Hippocampal formation (tissue), 2 donors: Measurements from ENCODE around the gene FCGBP.

Source experiments
- DNase-seq, 2 donors: peaks; one replicate each; lab custom pipeline; 2025; lab: John Stamatoyannopoulos, UW

Gene FCGBP

DNA sequence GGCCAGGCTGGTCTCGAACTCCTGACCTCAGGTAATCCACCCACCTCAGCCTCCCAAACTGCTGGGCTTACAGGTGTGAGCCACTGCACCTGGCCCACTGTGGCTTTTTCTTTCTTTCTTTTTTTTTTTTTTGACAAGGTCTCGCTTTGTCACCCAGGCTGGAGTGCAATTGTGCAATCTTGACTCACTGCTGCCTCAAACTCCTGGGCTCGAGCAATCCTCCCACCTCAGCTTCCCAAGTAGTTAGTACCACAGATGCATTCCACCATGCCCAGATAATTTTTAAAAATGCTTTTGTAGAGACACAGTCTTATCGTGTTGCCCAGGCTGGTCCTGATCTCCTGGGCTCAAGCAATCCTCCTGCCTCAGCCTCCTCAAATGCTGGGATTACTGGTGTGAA is 12.1 kb upstream of the FCGBP start:
- DNase-seq: no peak

DNA sequence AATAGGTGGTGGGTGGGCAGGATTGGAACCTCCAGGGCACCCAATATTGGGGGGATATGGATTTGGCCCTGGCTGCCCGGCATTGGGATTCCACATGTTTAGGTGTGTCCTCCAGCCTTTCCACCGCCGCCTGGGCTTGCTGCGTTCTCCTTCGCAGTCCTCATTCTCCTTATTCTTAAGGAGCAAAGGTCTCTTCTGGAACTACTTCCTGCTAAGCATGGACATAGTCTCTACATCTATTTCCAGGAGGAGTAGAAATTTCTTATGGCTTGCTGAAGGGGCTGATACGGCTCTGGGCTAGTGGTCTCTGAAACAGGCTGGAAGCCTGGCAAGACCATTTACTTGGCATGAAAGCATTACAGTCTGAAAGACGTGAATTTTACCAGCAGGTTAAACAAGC is 9.2 kb upstream of the FCGBP start:
- no peak for DNase-seq

DNA sequence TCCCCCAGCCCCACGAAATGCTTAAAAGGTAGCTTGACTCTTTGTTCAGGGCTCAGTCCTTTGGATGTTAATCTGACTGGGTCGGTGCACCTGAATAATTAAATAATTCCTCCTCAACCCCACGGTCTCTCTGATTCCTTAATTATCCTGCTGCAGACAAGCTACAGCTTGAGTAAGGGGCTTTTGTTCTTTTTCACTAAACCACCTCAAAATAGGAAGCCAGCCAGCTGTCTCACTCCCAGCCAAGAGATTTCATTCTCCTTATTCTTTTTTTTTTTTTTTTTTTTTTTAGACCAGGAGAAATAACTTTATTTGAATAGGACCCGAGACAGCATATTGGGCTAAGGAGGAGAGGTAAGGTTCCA is 7.9 kb upstream of the FCGBP start:
- no peak for DNase-seq

DNA sequence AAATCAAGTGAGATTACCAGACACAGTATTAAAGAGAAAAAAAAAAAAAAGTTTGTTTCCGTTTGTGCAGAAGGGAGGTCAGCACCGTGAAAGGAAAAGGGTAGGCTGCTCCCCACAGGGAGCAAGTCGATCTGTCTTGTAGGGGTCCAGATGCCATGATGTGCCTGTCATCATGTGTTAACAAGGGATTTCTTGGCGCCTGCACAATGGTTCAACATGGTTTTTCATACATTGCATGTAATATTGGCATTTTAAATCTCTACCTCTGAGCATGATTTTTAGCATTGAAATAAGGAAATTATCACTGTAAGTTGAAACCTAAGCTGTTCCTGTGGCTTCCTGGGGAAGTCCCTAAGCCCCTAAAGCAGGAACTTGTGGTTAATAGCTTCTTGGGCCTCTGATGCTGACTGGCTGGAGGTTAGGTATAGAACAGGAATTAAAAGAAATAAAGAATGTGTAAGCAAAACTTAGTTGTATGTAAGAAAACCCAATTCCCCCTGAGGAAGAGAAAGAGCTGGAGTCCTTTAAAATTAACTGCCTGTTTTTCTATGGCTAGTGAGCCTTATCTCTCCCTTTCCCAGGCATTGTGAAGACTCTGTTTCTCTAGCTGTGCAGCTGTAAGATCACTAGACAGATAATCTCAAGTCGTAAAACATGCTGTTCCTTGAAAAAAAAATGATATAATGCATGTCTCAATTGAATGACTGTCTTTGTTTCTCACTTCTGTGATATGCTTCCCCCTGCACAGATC is 7.4 kb upstream of the FCGBP start:
- peak in 1 of 2 donors; percentile 31 for DNase-seq

DNA sequence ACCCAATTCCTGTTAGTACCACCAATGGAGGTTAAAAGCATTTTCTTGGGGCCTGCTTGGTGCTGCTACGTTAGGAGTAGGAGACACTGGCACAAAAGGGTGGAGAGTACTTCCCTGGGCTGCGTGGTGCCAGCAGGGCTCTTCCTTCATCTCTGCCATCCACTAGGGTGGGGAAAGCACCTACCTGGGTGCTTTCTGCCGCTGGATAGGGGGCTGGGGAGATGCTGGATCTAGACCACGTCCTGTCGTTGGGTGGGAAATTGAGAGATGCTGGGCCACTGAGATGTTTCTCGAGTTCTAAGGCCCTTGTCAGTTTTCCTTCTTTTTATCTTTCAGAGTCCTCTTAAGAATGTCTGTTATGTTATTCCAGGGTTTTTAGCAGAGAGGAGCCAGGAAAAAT is 6.7 kb upstream of the FCGBP start:
- no peak for DNase-seq

DNA sequence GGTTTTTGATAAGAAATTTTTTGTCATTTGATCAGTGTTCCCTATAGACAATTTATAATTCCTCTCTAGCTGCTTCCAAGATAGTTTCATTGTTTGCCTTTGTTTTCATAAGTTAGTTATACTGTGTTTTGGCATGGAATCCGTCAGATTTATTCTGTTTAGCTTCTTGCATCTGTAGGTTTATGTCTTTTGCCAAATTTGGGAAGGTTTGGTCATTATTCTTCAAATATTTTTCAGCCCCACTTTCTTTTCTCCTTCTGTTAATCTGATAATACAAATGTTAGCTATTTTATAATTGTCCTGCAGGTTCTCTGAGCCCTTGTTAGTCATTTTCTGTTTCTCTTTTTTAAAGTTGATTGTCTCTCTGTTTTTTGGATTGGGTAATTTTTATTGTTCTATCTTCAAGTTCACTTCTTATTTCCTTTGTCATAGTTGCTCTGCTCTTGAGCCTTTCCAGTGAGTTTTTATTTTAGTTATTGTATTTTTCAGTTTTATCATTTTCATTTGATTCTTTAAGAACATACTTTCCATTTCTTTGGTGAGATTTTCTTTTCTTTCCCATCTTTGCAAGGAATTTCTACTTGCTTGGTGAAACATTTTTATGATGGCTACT is 5.9 kb upstream of the FCGBP start:
- DNase-seq: no peak

DNA sequence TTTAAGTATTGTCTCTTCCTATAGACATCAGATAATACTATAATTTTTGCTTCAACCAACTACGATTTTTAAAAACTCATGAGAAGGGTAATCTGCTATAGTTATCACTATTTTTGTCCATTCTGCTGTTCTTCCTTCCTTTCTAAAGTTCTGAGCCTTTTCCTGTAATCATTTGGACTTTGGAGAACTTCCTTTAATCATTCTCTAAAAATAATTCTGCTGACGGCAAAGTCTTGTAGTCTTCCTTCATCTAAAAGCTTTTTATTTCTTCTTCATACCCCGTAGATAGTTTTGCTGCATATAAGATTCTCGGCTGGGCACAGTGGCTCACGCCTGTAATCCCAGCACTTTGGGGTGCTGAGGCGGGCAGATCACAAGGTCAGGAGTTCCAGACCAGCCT is 5.1 kb upstream of the FCGBP start:
- DNase-seq: peak in 1 of 2 donors; percentile 18

DNA sequence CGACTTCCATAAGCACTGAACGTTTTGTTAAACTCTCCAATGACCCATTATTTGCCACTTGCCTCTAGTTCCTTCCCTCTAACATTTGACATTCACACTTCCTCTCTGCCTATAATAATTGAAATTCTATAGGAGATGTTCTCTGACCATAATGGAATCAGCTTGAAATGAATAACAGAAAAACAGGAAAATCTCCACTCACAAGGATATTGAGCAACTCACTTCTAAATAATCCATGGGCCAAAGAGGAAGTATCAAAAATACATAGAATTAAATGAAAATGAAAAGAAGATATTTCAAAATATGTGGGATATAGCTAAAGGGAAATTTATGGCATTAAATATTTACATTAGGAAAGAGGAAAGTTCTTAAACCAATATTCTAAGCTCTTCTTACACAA is 3.4 kb upstream of the FCGBP start:
- DNase-seq: no peak

DNA sequence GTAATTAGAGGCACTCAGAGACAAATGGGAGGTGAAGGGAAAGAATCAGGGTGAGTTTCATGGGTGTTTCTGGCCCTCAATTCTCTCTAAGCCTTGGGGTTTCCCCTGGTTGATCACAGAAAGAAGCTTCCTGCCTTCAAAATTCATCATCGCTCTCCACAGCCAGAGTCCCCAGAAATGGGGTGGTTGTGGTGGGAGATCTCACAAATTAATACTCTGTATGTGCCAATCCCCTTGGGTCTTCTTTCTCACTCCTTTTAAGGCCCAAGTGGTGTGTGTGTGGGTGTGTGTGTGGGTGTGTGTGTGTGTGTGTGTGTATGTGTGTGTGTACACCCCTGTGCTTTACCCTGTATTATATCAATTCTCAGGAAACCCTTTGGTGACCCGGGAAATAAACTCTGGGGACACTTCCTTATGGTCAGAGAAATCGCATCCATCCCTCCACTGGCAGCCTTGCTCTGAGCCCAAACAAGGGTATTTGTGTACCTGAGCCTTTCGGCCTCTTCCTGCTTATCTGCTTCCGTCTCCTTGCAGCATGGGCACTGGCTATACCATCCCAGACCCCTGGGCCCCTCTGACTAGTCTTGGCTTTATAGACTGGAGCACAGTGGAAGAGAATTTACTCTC is 2.8 kb upstream of the FCGBP start:
- no peak for DNase-seq

DNA sequence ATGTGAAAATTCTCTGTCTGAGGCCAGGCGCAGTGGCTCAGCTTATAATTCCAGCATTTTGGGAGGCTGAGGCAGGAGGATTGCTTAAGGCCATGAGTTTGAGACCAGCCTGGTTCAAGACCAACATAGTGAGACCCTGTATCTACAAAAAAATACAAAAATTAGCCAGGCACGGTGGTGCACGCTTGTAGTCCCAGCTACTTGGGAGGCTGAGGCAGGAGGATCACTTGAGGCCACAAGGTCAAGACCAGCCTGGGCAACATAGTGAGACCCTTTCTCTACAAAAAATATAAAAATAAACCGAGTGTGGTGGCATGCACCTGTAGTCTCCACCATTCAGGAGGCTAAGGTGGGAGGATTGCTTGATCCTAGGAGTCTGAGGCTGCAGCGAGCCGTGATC is 2.2 kb upstream of the FCGBP start:
- DNase-seq: no peak

DNA sequence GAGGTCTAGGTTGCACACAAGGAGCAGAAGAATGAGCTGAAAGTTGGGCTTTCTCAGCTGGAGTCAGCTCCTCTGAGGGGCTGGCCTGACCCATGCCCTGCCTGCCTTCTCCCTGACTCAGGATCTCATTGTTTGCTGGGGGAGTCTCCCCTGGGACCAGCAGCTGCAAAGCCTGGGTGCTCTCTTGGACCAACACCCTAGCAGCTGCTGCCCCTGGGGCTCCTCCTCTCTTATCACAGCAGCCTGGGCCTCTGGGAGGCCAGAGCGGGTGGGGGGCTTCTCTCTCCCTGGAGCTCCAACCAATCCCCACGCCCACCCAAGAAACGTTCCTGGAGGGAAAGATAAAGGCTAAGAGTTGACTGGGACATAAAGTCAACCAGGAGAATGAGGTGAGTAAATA is 1.6 kb upstream of the FCGBP start:
- no peak for DNase-seq

DNA sequence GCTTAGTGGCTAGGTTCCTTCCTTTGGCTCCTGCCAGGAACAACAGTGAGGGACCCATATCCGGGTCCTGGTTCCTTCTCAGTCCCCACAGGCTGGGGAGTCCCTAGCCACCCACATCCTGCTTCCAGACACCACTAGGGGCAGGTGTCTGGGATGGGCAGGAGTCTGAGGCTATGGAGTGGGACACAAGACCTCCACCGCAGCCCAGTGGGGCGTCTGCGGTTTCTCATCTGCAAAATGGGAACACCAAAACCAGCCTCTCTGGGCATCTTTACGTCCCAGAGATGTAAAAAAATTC is 879 bp upstream of the FCGBP start:
- DNase-seq: no peak

DNA sequence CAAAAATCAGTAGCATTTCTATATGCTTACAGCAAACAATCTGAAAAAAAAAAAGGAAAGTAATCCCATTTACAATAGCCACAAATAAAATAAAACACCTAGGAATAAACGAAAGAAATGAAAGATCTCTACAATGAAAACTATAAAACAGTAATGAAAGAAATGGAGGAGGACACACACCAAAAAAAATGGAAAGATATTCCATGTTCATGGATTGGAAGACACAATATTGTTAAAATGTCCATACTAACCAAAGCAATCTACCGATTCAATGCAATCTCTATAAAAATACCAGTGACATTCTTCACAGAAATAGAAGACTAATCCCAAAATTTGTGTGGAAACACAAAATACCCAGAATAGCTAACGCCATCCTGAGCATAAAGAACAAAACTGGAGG is 4.7 kb downstream of the FCGBP start:
- no peak for DNase-seq

DNA sequence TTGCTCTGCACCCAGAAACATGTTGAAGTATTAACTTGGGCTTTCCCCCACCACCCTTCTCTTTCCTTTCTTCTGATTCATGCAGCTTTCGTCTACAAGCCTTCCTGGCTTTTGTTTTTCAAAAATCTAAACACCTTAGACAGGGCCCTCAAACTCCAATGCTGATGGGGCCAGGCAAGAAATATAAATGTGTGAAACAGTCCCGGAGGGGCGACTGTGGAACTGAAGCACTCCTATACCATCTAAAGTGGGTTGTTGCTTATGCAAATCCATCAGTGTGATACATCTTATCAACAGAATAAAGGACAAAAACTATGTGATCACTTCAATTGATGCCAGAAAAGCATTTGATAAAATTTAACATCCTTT is 6.1 kb downstream of the FCGBP start:
- DNase-seq: no peak

DNA sequence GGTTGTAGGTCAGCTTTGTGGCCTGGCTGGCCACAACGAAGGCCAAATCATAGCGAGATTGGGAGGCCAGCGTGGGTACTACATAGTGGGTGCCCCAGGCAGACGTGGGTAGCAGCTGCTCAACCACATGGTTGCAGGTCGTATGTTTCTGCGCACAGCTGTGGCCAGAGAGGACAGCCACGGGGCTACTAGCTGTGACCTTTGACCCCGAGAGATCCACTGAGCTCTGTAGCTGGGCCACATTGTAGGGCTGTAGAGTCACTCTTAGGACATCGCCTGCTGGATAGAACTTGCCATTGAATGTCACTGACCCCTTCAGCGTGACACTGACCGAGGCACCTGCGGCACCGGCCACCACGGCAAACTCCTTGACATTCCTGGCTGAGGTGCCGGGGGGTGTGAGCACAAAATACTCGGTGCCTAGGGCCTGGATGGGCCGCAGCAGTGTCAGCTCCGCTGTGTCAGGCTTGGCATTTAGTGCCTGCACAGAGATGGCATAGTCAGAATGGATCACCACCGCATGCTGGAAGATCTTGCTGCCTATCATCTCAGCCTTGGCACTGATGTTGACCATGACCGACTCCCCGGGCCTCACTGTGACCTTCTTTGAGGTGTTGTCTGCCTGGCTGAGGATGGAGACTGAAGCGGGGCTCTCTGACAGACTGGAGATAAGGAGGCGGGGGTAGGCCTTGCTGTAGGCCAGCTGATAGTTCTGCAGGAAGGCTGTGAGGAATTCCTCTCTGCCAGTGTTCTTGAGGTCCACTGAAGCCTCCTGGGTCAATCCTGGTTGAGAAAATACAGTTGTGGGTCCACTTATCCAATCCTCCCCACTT is 6.7 kb downstream of the FCGBP start:
- no peak for DNase-seq

DNA sequence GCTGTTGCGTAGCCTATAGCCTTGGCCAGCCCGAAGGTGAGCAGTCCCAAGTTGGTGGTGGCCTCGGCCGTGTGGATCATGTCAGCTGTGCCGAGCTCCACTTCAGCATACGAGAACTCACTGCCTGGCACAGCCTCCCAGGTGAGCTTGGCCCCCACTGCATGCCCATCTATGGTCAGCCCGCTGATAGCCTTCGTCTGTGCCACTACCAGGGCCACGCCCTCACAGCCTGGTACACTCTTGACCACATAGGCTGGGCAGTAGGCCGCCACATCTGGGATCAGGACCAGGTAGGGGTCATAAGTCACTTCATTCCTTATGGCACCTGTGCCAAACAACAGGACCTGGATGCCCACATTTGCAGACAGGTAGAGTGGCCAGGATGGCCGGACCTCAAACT is 7.4 kb downstream of the FCGBP start:
- no peak for DNase-seq

DNA sequence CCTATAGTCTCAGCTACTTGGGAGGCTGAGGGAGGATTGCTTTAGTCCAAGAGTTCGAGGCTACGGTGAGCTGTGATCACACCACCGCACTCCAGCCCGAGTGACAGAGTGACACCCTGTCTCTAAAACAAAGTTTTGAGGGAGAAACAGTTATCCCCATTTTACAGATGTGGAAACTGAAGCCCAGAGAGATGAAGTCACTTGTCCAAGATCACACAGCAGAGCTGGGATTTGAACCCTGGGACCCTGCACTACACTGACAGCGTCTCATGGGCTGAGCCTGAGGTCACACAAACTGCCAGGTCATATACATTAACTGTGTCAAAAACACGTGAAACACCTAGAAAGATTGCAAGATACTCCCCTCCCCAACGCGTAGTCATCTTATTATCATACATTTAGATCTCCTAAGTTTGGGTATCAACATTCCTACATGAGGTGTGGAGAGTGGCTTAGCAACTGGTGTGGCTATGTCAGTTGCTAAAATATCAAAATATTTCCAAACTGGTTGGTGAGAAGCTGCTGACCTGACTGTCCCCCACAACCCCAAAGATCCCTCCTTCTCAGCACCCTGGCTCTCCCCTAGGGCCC is 8.2 kb downstream of the FCGBP start:
- no peak for DNase-seq

DNA sequence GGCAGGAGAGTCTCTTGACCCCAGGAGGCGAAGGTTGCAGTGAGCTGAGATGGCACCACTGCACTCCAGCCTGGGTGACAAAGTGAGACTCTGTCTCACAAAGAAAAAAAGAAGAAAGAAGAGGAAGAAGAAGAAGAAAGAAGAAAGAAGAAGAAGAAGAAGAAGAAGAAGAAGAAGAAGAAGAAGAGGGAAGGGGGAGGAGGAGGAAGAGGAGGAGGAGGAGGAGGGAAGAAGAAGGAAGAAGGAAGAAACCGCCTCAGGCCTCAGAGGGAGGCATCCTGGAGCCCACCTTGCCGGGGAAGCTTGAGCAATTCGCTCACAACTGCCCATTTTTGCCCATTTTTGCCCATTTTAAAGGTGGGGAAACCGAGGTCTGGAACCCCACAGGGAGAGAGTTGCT is 9.5 kb downstream of the FCGBP start:
- DNase-seq: no peak

DNA sequence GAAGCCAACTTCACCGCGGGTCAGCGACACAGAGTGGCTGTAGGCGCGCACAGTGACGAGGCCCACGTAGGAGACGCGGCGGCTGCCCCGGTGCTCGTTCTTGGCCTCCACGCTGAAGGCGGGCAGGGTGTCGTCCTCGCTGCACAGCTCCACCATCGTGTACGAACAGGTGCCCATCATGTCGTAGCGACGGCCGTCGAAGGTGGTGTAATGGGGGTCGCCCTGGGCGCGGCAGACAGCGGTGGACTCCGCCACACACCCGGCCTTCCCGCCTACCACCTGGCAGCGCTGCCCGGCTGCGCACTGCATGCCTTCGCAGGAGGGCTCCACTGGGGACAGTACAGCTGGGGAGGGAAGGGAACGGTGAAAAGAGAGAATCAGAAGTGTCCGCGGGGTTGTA is 10.0 kb downstream of the FCGBP start:
- no peak for DNase-seq

DNA sequence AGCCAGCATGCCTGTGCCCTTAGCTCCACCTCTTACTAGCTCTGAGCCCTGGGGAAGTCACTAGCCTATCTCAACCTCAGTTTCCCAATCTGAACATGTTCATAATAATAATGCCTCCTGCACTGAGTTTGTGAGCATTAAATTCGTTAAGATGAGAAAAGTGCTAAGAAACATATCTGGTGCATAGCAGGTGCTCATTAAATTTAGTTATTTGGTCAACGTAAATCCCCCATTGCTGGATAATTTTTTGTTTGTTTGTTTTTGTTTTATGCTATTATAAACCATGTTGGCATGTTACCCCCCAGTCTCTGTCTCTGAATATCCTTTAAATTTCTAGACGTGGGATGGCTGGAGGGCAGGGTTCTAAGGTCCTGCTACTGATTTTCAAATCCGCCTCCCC is 10.6 kb downstream of the FCGBP start:
- no peak for DNase-seq

DNA sequence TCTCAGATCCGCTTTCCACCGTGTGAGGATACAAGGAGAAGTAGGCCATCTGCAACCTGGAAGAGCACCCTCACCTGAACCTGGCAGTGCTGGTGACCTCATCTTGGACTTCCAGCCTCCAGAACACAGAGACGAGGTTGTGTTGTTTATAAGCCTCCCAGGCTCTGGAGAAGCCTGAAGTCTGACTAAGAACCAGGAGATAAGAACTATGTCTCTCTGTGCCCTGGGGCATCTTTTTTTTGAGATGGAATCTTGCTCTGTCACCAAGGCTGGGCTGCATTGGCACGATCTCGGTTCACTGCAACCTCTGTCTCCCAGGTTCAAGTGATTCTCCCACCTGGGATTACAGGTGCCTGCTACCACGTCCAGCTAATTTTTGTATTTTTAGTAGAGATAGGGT is 14.5 kb downstream of the FCGBP start:
- DNase-seq: no peak

DNA sequence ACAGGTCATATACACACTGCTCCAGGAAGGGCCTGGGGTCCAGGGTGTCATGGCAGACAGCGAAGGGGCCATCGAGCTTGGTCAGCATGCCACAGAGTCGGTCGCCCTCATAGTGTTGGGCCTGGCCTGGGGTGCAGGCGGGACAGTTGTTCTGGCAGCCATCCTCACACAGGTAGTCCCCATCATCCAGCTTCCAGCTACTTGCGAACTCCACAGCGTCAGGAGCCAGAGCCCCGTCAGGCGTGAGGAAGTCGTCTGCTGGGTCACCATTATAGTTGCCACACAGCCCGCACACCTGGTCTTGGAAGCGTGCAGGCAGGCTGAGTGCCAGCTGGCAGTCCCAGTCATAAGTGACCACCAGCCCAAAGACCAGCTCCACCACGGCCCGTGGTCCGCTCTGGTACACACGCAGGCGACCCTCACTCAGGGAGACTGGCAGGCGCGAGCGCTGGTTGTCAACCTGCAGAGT is 16.2 kb downstream of the FCGBP start:
- no peak for DNase-seq
